HG03103 (cell line): Measurements from ENCODE around the gene PLEKHA1.

Experiments
- ATAC-seq: cut with Tn5 transposase; IDR thresholded peaks from one replicate; pipeline ENCODE4 v1.9.1; 2021; ENCODE audit warnings: low read depth; ENCODE audit not compliant: unreplicated experiment

The PLEKHA1 gene

DNA sequence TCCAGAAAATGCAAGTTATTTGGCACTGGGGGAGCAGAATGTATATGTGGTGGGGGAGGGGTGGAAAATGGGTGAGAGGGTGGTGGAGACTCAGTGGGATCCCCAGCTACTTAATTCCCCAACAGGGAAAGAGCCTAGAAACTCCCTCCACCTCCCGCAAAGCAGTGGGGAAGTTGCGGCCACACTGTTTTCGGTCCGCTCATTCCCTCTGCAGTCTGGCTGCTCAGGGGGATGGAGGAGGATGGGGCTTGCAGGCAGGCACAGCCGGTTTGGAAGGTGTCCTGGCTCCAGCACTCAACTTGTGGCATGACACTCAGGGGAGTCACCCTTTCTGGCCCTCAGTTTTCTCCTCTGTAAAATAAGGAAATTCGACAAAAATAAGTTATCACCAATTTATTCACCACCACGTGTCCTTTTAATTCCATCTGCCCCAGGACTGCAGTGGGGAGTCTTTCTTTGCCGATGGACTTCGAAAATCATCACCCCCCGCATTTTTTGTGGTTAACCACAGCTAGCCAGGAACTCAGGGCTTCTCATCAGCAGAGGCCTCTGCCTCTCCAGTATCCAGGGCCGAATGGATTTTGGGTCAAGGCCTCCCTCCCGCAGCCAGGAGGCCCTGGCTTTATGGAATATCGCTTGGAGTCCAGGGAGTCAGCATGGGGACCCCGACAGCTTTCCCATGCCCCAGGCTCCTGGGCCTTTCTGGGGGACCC lies 85.2 kb downstream of the PLEKHA1 start:
- ATAC-seq = no peak

DNA sequence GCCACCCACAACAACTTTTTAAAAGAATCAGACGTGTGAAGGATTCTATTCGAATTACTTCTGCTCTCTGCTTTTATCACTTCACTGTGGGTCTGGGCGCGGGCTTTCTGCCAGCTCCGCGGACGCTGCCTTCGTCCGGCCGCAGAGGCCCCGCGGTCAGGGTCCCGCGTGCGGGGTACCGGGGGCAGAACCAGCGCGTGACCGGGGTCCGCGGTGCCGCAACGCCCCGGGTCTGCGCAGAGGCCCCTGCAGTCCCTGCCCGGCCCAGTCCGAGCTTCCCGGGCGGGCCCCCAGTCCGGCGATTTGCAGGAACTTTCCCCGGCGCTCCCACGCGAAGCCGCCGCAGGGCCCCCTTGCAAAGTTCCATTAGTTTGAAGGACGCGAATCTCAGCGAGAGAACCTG lies 86.4 kb downstream of the PLEKHA1 start:
- ATAC-seq = no peak

DNA sequence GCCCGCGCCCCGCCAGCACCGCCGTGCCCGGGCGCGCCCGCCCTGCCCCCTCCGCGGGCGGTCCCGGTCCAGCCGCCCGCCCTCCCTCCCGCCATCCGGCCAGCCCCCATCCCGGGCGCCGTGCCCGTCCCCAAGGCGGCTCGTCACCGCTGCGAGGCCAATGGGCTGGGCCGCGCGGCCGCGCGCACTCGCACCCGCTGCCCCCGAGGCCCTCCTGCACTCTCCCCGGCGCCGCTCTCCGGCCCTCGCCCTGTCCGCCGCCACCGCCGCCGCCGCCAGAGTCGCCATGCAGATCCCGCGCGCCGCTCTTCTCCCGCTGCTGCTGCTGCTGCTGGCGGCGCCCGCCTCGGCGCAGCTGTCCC lies 86.8 kb downstream of the PLEKHA1 start, which contains the start of gene HTRA1:
Gene HTRA1, plus strand, starts transcription at position 187 of the 362 bp plus-strand sequence. Its CDS starts 100 bp downstream, at position 287.
- ATAC-seq = no peak

DNA sequence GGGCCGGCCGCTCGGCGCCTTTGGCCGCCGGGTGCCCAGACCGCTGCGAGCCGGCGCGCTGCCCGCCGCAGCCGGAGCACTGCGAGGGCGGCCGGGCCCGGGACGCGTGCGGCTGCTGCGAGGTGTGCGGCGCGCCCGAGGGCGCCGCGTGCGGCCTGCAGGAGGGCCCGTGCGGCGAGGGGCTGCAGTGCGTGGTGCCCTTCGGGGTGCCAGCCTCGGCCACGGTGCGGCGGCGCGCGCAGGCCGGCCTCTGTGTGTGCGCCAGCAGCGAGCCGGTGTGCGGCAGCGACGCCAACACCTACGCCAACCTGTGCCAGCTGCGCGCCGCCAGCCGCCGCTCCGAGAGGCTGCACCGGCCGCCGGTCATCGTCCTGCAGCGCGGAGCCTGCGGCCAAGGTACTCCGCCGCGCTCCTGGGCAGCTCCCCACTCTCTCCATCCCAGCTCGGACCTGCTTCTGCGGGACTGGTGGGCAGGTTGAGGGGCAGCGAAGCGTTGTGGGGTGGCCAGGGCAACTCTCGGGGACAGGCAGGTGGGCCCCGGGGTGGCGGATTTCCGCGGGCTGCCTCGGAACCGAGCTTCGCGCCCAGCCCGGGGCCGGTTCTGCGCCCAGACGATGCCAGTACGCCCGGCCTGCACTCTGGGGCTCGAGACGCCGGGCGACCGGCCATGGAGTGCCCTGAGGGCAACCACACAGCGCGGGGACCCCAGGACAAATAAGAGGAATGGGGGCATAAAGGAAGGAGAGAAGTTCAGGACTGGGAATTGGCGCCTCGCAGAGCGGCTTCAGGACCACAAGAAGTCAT lies 87.4 kb downstream of the PLEKHA1 start:
- no peak for ATAC-seq

DNA sequence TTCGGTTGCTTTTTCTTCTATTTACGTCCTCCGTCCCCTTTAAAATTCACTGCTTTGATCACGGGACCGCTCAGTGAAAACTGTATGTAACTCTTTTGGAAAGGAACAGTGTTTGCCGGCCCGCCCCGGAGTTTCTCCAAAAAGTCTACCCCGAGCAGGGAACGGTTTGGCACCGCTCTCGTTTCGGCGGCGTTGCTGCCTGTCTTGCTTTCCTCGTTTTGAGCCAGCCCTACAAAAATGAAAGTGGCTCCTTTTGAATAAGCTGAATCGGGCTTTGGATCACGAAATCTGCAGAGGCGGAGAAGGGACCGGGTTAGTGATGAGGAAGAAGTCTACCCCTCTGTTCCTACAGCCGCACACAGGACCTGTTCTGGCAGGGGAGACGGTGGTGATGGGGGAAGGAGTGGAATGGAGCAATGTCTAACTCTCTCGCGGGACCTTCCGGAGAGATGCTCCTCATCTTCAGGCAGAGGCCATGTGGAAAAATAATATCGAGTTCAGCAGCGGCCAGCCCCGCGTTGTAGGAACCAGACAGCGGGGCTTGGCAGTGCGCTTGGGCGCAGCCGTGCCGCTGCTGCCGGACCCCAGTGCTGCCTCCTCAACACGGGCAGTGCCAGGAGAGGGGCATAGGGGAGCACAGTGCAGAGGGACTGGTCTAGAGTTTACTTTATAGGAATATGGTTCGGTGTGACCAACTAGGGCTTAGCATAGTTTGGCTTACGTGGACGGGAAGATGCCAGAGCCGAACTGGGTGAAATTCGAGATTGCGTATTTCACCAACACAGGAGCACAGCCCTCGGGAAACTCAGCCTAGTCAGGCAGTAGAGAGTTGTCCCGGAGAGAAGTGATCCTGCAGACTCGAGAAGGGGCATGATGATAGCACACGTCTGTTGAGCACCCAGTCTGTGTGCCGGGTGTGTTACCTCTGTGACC lies 88.3 kb downstream of the PLEKHA1 start:
- no peak for ATAC-seq

DNA sequence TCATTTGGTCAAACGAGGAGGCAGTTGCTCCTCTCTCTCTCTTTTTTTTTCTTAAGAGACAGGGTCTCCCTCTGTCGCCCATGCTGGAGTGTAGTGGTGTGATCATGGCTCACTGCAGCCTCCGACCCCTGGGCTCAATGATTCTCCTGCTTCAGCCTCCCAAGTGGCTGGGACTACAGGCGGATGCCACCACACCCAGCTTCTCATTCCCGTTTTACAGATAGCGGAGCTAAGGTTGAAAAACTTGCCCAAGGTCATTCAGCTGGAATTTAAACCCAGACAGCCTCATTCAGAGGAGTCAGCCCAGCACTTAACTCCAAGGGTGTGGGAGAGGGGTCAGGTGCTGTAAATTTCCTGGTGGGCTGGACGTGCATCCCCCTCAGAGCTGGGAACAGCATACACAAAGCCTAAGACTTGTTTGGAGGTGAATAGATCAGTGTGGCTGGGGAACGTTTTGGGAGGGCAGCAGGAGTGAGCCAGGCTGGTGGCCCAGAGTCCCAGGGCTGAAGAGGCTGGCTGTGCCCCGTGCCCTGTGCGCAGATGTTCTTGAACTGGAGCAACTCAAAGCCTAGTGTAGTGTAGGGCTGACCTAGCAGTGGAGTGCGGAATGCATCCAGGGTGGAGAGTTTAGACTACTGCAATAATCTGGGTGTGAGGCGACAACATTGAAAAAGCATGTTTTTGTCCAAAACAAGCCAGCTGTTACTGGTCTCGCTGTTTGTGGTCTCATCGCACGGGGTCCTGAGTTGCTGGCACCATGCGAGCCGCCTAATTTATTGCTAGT lies 89.2 kb downstream of the PLEKHA1 start:
- no peak for ATAC-seq

DNA sequence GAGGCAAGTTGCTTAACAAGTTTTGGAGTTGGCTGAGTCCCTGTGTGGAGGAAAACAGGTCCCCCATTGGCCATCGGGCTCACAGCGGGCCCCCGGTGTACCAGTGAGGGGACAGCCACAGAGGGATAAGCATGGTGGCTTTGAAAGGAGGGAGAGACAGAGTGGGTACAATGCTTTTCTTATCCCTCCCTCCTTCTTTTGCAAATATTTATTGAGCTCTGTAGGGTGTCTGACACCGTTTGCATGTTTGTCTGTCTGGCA lies 89.7 kb downstream of the PLEKHA1 start:
- no peak for ATAC-seq

DNA sequence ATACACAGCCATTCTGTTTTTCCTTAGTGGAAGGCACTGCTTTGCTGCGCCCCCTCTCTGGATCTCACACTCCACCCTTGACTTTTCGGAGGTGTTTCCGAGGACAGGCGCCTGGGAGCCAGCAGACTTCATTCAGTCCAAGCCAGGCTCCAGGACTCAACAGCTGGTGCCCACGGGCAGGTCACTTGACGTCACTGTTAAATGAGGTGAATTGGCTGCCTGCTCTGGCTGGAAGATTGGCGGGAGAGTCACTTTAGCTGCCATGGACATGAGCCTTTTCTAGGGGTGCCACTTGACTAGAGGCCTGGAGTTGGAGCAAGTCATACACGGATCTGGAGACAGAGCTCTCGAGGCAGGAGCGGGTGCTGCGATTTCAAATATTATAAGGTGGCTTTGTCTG lies 90.1 kb downstream of the PLEKHA1 start:
- no peak for ATAC-seq

DNA sequence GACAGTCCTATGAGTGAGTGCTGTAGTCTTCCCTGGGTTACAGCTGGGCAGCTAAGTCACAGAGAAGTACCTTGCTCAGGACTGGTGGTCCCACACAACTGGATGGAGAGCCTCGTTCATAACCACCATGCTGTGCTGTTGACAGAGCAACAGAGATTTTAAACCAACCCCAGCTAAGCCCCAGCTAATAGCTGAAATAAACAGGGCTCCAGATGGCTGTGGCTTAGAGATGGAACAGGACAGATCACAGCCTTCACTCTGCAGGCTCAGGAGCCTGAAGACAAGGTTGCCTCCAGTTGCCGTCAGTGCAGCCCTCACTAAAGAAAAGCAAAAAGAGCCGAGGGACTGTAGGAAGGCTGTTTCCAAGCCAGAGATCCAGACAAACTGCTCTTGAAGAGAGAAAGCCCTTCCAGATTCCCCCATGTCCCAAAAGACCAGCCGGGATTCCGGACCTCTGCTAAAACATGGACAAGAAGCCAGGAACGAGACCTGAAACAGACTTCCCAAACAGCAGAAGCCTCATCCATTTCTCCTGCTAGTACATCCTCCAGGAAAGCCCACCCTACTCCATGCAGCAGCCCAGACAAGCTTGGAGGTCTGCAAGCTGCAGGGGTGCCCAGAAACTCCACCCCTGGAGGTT lies 91.0 kb downstream of the PLEKHA1 start:
- no peak for ATAC-seq

DNA sequence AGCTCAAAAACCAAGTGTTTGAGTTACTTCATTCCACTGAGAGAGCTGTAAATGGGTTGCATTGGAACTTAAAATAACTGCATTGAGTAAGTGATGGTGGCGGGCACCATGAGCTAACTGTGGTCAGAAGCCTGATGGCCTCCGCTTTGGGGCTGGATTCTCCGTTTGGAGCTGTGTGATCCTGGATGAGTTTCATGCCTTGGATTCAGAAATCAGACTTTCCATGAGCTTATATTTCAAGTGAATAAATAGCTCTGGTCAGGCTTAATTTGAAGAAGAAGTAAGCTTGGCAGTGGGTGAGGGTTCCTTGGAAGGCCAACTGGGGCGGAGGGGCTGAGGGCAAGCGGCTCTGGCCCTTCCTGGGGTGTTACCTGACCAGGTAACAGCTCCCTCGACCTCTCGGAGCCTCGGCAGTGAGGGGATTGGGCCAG lies 92.5 kb downstream of the PLEKHA1 start:
- no peak for ATAC-seq

DNA sequence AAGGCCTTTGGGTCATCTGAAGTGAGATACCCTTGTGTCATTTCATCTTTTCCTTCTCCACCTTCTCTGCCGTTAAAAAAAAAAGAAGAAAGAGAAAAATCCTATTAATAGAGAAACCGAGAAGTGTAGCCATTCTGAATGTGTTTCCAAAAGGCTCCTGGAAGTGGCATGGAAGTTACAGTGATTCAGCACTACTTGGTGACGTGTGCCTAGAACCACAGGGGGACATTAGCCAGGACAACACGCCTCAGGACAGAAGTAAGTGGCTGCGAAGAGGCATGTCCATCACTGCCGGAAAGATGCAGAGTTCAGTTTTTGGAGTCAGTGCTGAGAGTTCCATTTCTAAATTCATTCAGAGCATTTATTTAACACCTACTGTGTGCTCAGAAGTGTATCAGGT lies 93.2 kb downstream of the PLEKHA1 start:
- no peak for ATAC-seq

DNA sequence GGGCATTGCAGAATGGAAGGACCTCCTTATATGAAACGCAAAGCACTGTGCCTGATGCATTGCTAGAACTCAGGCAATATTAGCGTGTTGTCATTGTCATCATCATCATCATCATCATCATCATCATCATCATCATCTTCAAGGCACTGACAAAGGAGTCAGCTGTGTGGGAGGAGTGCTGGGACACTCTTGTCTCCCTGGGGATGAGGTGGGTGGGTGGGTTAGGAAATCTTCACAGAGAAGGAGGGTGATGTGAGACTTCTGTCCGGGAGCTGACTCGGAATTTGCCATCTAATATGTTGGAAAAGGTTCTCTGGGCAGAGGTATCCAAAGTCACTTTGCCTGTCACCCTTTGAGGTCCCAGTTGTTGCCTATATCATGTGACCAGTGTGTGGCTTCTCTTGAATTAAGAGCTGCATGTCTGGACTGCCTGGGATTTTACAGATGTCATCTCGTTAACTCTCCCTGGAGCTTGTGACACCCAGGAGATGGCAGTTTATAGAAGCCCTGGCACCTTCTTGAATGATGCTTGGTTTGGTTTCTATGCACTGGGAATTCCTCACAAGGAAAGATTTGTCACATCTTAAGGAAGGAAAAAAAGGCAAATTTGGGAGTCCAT lies 93.9 kb downstream of the PLEKHA1 start:
- ATAC-seq = no peak

DNA sequence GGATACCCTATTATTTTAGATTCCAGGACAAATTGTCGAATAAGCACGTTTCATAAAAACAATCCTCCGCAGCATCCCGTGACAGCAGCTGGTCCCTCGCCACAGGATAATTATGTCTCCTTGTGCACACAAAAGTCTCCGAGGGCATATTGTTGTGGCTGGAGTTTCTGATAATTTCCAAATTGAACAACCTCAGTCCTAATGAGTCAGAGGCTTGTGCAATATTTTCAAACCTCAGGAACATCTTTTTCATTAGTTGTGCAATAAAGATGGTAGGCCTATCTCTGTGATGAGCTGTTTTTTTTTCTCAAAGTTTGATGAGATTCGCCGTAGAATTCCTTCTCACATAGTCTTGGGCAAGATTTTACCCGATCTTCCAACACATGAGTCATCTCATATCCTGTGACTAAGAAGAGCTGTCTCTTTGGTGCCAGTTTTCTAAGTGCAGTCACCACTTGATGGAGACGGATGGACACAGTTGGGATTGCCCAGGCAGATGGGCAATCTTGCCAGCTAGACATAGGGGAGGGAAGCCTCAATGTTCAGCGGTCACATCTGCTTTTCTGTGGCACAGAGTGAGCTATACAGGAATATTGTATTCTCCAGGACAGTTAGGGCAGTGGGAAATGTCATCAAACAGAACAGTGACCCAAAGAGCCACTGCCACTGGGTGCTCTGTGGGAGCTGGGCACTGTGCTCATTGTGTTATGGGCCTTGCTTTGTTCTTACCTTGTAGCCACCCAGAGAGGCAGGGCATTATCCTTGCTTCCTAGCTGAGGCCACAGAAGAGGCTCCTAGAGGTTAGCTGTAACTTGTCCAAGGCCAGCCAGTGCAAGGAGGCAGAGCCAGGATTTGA lies 94.6 kb downstream of the PLEKHA1 start:
- ATAC-seq = no peak

DNA sequence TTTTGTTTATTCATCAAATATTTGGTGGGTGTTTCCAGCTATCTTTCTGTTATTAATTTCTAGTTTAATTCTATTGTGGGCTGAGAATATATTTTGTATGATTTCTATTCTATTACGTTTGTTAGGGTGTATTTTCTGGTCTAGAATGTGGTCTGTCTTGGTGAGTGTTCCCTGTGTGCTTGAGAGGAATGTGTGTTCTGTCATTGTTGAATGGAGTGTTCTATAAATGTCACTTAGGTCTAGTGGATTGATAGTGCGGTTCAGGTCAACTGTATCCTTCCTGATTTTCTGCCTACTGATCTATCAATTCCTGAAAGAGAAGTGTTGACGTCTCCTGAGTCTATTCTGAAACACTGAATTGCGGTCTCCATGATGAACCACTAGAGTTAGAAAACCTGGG lies 95.3 kb downstream of the PLEKHA1 start:
- ATAC-seq = no peak

DNA sequence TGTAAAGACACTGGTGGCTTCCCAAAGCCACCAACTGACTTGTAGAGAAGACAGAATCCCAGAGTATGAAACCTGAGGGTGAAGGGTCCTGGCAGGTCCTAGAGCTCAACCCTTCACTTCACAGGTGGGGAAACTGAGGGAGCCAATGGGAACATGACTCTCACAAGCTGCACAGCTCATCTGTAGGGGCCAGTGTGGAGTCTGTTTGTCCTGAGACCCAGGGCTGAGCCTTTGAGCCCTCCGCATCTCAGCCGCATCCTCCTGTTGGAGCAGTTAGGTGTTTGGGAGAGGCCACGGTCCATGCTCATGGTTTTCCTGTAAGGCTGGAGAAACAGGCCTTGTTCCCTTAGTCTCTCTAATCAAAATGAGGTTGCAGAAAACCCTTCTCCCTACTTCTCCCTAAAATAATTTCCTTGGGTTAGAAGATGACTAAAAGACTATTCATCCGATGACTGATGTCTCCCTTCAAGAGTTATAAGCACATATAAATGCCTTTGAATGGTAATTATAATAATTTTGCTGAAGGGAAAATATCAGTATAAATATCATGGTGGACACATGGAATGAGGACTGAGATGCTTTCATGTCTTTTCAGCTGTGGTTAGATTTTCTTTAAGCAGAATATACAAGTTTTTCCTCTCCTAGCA lies 97.1 kb downstream of the PLEKHA1 start:
- no peak for ATAC-seq

DNA sequence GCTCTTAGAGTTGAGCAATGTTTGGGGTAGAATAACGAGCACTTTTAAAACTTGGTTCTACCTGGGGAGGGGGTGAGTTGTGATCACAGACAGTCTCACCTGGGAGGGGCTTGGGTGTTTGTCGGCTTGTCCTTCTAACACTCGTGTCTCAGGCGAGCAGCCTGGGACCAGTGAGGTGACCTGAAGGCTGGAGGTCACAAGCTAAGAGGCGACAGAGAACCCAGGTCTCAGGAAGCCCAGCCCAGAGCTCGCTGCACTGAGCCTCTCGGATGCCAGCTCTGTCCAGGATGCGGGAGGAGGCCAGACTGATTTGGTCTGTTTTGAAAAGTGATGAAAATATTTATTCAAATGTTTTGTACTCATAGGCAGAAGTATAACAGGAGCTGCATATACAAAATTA lies 98.6 kb downstream of the PLEKHA1 start:
- no peak for ATAC-seq

DNA sequence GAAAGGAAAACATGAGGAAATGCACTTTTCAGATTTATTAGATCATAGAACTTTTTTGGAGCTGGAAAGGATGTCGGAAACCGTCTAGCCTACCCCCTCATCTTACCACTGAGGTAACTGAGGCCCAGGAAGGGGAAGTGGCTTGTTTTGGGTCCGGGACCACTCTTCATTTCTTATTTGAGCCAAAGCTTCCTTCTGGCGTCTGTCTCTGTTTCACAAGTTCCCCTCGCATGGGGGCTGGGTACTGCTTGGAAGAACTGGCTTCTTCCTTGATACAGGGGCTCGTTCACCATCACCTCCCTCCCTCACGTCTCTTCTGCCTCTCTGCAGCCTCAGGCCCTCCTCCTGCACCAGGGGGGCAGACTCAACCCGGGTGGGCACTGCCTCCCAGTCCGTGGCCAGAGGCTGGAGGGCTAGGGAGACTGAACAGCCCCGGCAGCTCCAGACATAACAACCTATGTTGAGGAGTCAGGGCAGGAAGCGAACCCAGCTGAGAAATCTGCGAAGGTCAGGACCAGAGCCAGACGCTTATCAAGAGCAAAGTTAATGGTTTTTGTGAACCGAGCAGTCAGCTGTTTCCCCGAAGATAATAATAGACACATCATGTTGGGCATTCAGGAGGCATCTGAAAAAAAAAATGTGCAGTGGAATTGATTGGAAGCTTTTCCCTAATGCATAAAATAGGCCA lies 99.8 kb downstream of the PLEKHA1 start:
- ATAC-seq = no peak

DNA sequence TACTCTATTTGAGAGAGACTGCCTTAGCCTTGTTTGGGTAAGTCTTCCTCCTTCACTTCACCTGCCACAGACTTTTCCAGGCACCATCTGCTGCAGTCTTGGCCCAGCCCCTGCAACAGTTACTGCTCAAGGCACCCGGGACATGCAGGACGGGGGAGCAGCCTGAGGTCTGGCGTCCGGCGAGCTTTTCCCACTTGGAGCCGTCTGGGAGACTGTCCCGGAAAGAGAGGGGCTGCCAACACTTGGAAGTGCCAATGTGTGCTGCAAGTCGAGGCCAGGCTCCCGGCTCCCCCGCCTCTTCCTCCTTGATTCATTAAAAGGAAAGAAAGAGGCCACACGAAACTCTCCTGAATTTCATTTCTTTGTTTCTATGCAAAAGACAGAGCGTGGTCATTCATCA lies 100.6 kb downstream of the PLEKHA1 start:
- ATAC-seq = no peak
